ENCODE measurements around the gene KIF2C. TPM values are rescaled to one million over a fixed set of nuclear protein-coding genes. Genes with fewer than 3 reads are reported as not detected.

The KIF2C gene
- polyA plus RNA-seq, 2 of the 4 experiments (the other 2 are of a cell fraction), result 26.9 to 40.5 TPM

- ChIA-PET CTCF (interaction anchor here (1.1 to 1.6 kb wide), 8 partner anchors 9 to 60 kb away, joined by 3 to 10 read pairs (median 4); partner anchors contain the start of gene RNU5D-1), POLR2A (interaction anchor here (0.6 to 2.5 kb wide), 21 partner anchors 8 to 746 kb away, joined by 3 to 17 read pairs (median 6); partner anchors contain the start of genes BEST4, BTBD19, DYNLT4 and HECTD3)
- DNase-seq (ENCODE audit: low read depth in 1 of 2, low spot score in 1 of 2) (no peak), FAIRE-seq (no peak), ATAC-seq (peak in 1 of 2 experiments; percentile 7; a peak in 3 of 6 replicates)
- H3K27ac ChIP-seq, result peak overlapping the region; percentile 98 to 99
- peak overlapping the region; percentile 96 for H3K4me3 ChIP-seq
- H3K9me3 ChIP-seq, result no peaks in the 10 kb centered on the region
- WGBS (ENCODE audit: missing lambda C conversion rate), result 1% methylated on average over 20 of the region's 36 CpGs
- no peak for TF ChIP-seq HMGXB4 (CRISPR knock-in tag; IDR thresholded peaks at IDR 0.05; ENCODE audit: borderline replicate concordance)
- no peak for TF ChIP-seq CBX2 (IDR thresholded peaks at IDR 0.05; ENCODE audit: borderline replicate concordance, low read depth)
- TF ChIP-seq EHF (CRISPR knock-in tag; IDR thresholded peaks at IDR 0.05), result no peak
- TF ChIP-seq ZFP36 (IDR thresholded peaks at IDR 0.05; ENCODE audit: borderline replicate concordance, partially characterized antibody), result no peak
- TF ChIP-seq ZC3H11A (IDR thresholded peaks at IDR 0.05), result no peak
- no peak for TF ChIP-seq KDM1A (IDR thresholded peaks at IDR 0.05; ENCODE audit: low read depth)
- TF ChIP-seq, protein P1, sequence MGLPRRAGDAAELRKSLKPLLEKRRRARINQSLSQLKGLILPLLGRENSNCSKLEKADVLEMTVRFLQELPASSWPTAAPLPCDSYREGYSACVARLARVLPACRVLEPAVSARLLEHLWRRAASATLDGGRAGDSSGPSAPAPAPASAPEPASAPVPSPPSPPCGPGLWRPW (IDR thresholded peaks at IDR 0.05), result no peak
- TF ChIP-seq MAFK (IDR thresholded peaks at IDR 0.05; ENCODE audit: partially characterized antibody), result no peak
- TF ChIP-seq NPAS2 (CRISPR knock-in tag; IDR thresholded peaks at IDR 0.05; ENCODE audit: borderline replicate concordance), result no peak
- TF ChIP-seq CHD4 (IDR thresholded peaks at IDR 0.05; ENCODE audit: borderline replicate concordance), result no peak
- no peak for TF ChIP-seq MAX (IDR thresholded peaks at IDR 0.05)
- no peak for TF ChIP-seq CBX8 (IDR thresholded peaks at IDR 0.05)
- no peak for TF ChIP-seq CHD2 (IDR thresholded peaks at IDR 0.05; ENCODE audit: low read length, partially characterized antibody)
- TF ChIP-seq ATOH8 (CRISPR knock-in tag; IDR thresholded peaks at IDR 0.05; ENCODE audit: low read depth), result no peak
- no peak for TF ChIP-seq FOSB (CRISPR knock-in tag; IDR thresholded peaks at IDR 0.05)
- peaks cover 22% of the 10 kb centered on the region for H3K4me1 ChIP-seq
- peak overlapping the region; percentile 91 for H3K4me2 ChIP-seq
These were observed 36.5 kb downstream of the KIF2C start for GRCh38 chr1:44775930-44776729.

GRCh38 chr1:44776730-44777068, 37.1 kb downstream of the KIF2C start:
- no peaks in the 10 kb centered on the region for H3K9me3 ChIP-seq
- FAIRE-seq (no peak), ATAC-seq (no peak), DNase-seq (ENCODE audit: low read depth in 1 of 2, low spot score in 1 of 2) (no peak)
- ChIA-PET CTCF (interaction anchor here (1.1 to 1.6 kb wide), 6 partner anchors 9 to 47 kb away, joined by 3 to 10 read pairs (median 4); partner anchors contain the start of gene RNU5D-1), POLR2A (interaction anchor here (0.6 to 2.5 kb wide), 8 partner anchors 10 to 745 kb away, joined by 3 to 16 read pairs (median 8); partner anchors contain the start of genes BEST4, PLK3, PRDX1 and RNU5D-1)
- H3K4me3 ChIP-seq, result peak overlapping the region; percentile 96
- peak overlapping the region; percentile 98 to 99 for H3K27ac ChIP-seq
- 1% methylated on average over 11 of the region's 12 CpGs for WGBS (ENCODE audit: missing lambda C conversion rate)
- peaks cover 22% of the 10 kb centered on the region for H3K4me1 ChIP-seq
- TF ChIP-seq FOSB (CRISPR knock-in tag; IDR thresholded peaks at IDR 0.05), result no peak
- no peak for TF ChIP-seq KDM5A (IDR thresholded peaks at IDR 0.05)
- no peak for TF ChIP-seq SMC3 (IDR thresholded peaks at IDR 0.05)
- TF ChIP-seq RAD21 (conservative IDR thresholded peaks at IDR 0.05 in 1 of 2, IDR thresholded peaks at IDR 0.05 in 1 of 2), result no peak
- no peak for TF ChIP-seq FOXS1 (CRISPR knock-in tag; IDR thresholded peaks at IDR 0.05)
- no peak for TF ChIP-seq RFX5 (IDR thresholded peaks at IDR 0.05)
- no peak for TF ChIP-seq PBX3 (IDR thresholded peaks at IDR 0.05)
- TF ChIP-seq, protein P2, sequence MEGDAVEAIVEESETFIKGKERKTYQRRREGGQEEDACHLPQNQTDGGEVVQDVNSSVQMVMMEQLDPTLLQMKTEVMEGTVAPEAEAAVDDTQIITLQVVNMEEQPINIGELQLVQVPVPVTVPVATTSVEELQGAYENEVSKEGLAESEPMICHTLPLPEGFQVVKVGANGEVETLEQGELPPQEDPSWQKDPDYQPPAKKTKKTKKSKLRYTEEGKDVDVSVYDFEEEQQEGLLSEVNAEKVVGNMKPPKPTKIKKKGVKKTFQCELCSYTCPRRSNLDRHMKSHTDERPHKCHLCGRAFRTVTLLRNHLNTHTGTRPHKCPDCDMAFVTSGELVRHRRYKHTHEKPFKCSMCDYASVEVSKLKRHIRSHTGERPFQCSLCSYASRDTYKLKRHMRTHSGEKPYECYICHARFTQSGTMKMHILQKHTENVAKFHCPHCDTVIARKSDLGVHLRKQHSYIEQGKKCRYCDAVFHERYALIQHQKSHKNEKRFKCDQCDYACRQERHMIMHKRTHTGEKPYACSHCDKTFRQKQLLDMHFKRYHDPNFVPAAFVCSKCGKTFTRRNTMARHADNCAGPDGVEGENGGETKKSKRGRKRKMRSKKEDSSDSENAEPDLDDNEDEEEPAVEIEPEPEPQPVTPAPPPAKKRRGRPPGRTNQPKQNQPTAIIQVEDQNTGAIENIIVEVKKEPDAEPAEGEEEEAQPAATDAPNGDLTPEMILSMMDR (IDR thresholded peaks at IDR 0.05), result no peak
- TF ChIP-seq, protein P3, sequence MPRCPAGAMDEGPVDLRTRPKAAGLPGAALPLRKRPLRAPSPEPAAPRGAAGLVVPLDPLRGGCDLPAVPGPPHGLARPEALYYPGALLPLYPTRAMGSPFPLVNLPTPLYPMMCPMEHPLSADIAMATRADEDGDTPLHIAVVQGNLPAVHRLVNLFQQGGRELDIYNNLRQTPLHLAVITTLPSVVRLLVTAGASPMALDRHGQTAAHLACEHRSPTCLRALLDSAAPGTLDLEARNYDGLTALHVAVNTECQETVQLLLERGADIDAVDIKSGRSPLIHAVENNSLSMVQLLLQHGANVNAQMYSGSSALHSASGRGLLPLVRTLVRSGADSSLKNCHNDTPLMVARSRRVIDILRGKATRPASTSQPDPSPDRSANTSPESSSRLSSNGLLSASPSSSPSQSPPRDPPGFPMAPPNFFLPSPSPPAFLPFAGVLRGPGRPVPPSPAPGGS (IDR thresholded peaks at IDR 0.05), result no peak
- no peak for TF ChIP-seq NR3C1 (IDR thresholded peaks at IDR 0.05)
- peak overlapping the region; percentile 91 for H3K4me2 ChIP-seq
